Caco-2 (cell line): ENCODE measurements around the gene FXYD7. TPM values are rescaled to one million over a fixed set of nuclear protein-coding genes. Genes with fewer than 3 reads are reported as not detected.

Experiments
- BruUV-seq: library from RNA; stranded (reverse); fragments of 400-500 nt; replicated peaks from 2 replicates; lab custom pipeline; 2021; lab: Mats Ljungman, UMichigan
- CTCF ChIA-PET: fragments of 300-600 bp; sonication (Branson Sonifier 250); formaldehyde crosslinking; loops from one replicate; lab custom pipeline; 2022; ENCODE audit warnings: antibody characterized with exemption; lab: Charles Lee
- POLR2A ChIA-PET: fragments of 300-600 bp; sonication (Branson Sonifier 250); formaldehyde crosslinking; loops from one replicate; lab custom pipeline; 2022; ENCODE audit warnings: antibody characterized with exemption; lab: Charles Lee
- DNase-seq, 2 experiments: peaks; one replicate each; pipeline versions ENCODE4 v3.0.0 to v3.0.0-alpha.2; 2020 to 2022
- H3K27me3 ChIP-seq: replicated peaks from 2 replicates; pipeline ENCODE4 v1.6.0; 2011; ENCODE audit warnings: low read length; ENCODE audit not compliant: control insufficient read depth, insufficient read depth
- H3K36me3 ChIP-seq: 2 replicates; pipeline ENCODE4 v1.5.1; 2011; ENCODE audit warnings: low read length; ENCODE audit not compliant: control insufficient read depth, insufficient read depth
- H3K4me1 ChIP-seq: fragments of 250-450 bp; sonication (Bioruptor Pico); 2 replicates; pipeline ENCODE4 v1.5.1; 2020; ENCODE audit warnings: mild to moderate bottlenecking
- H3K4me3 ChIP-seq: 2 replicates; pipeline ENCODE4 v1.5.1; 2011; ENCODE audit warnings: low read depth, mild to moderate bottlenecking, control low read depth, low read length
- H3K9me3 ChIP-seq: fragments of 250-450 bp; sonication (Bioruptor Pico); 2 replicates; pipeline ENCODE4 v1.5.1; 2020; ENCODE audit warnings: mild to moderate bottlenecking, moderate library complexity
- H3K27ac Mint-ChIP-seq: one replicate; pipeline ENCODE4 v1.8.0; 2022; ENCODE audit warnings: mixed read lengths; ENCODE audit not compliant: unreplicated experiment
- H3K27me3 Mint-ChIP-seq: one replicate; pipeline ENCODE4 v1.8.0; 2022; ENCODE audit warnings: mixed read lengths; ENCODE audit not compliant: insufficient read depth, unreplicated experiment
- H3K36me3 Mint-ChIP-seq: one replicate; pipeline ENCODE4 v1.8.0; 2022; ENCODE audit warnings: mild to moderate bottlenecking, mixed read lengths; ENCODE audit not compliant: insufficient read depth, unreplicated experiment
- H3K4me1 Mint-ChIP-seq: one replicate; pipeline ENCODE4 v1.8.0; 2022; ENCODE audit warnings: low read depth, mixed read lengths; ENCODE audit not compliant: unreplicated experiment
- H3K4me3 Mint-ChIP-seq: one replicate; pipeline ENCODE4 v1.8.0; 2022; ENCODE audit warnings: mild to moderate bottlenecking, moderate library complexity, mixed read lengths; ENCODE audit not compliant: unreplicated experiment
- H3K9me3 Mint-ChIP-seq: one replicate; pipeline ENCODE4 v1.8.0; 2022; ENCODE audit warnings: mixed read lengths; ENCODE audit not compliant: unreplicated experiment
- CTCF ChIP-seq, 2 experiments: fragments of 200-600 bp in 1 of 2; IDR thresholded peaks; 1 replicate in 1 of 2; 2 replicates in 1 of 2; pipeline versions ENCODE4 v1.5.1 to v1.8.0; 2011 to 2022; ENCODE audit warnings: antibody characterized with exemption in 1 of 2, control low read depth in 1 of 2, inconsistent platforms in 1 of 2, low read depth in 1 of 2, low read length in 1 of 2, mild to moderate bottlenecking in 1 of 2, moderate library complexity in 1 of 2; ENCODE audit not compliant: insufficient read depth in 1 of 2, severe bottlenecking in 1 of 2, unreplicated experiment in 1 of 2
- intact Hi-C: fragments of 100-400 bp; cut with micrococcal nuclease; formaldehyde crosslinking; loops from one replicate; pipeline ENCODE4 v1.10.0; 2022; ENCODE audit not compliant: unreplicated experiment
- total RNA-seq: library from RNA; stranded (reverse); gene quantifications from 2 replicates; pipeline ENCODE4 v1.2.3, GENCODE V29; 2022

FXYD7 gene
- total RNA-seq, 1 experiment from 2014 or later, result not detected

- Histone ChIP-seq H3K36me3 (peaks cover 2% of the 10 kb centered on the region; the same call in 1 of the 2 replicates), H3K27me3 (no peaks in the 10 kb centered on the region), H3K4me1 (peaks cover 31% of the 10 kb centered on the region), H3K9me3 (no peaks in the 10 kb centered on the region), H3K4me3 (peak overlapping the region; percentile 45)
- POLR2A ChIA-PET, result no interaction called here
- Mint-ChIP-seq H3K9me3 (no peaks in the 10 kb centered on the region), H3K36me3 (no peaks in the 10 kb centered on the region), H3K27me3 (no peaks in the 10 kb centered on the region), H3K27ac (no peak overlapping the region), H3K4me1 (peaks cover 25% of the 10 kb centered on the region), H3K4me3 (peak overlapping the region; percentile 58)
- intact Hi-C loops, result loop anchor here (1.0 kb wide), 1 partner anchor 21 kb away; the partner anchor contains the start of gene LGI4
- TF ChIP-seq CTCF (IDR thresholded peaks at IDR 0.05; ENCODE audit: insufficient read depth in 1 of 2, low read depth in 1 of 2, low read length in 1 of 2, severe bottlenecking in 1 of 2, unreplicated experiment in 1 of 2), result peak; percentile 96 to 97
- no TSS peak for BruUV-seq
- CTCF ChIA-PET, result interaction anchor here (0.6 to 2.1 kb wide), 4 partner anchors 20 to 31 kb away, joined by 3 to 6 read pairs (median 4); partner anchors contain the start of gene LGI4
- DNase-seq, result peak; percentile 70 to 78
Measured at GRCh38 chr19:35114353-35115176, 28.5 kb upstream of the FXYD7 start.

- DNase-seq, result no peak
- peak within 1 kb of the TSS; percentile 67 for H3K4me3 Mint-ChIP-seq
- ChIA-PET POLR2A (no interaction called here), CTCF (interaction anchor here (0.6 to 2.1 kb wide), 6 partner anchors 9 to 48 kb away, joined by 3 to 7 read pairs (median 4); partner anchors contain the start of gene LGI4)
- peaks cover 31% of the 10 kb centered on the region for H3K4me1 ChIP-seq
- peaks cover 2% of the 10 kb centered on the region; the same call in 1 of the 2 replicates for H3K36me3 ChIP-seq
- no peaks in the 10 kb centered on the region for H3K27me3 ChIP-seq
- no peaks in the 10 kb centered on the region for H3K9me3 Mint-ChIP-seq
- TF ChIP-seq CTCF (IDR thresholded peaks at IDR 0.05; ENCODE audit: insufficient read depth in 1 of 2, low read depth in 1 of 2, low read length in 1 of 2, severe bottlenecking in 1 of 2, unreplicated experiment in 1 of 2), result no peak
- no peaks in the 10 kb centered on the region for H3K27me3 Mint-ChIP-seq
- H3K4me1 Mint-ChIP-seq, result peaks cover 25% of the 10 kb centered on the region
- H3K4me3 ChIP-seq, result peak within 1 kb of the TSS; percentile 45
- peak within 1 kb of the TSS; percentile 40 for H3K27ac Mint-ChIP-seq
- H3K36me3 Mint-ChIP-seq, result no peaks in the 10 kb centered on the region
- no TSS peak for BruUV-seq
- intact Hi-C loops, result no loop called here
- no peaks in the 10 kb centered on the region for H3K9me3 ChIP-seq
Measured at GRCh38 chr19:35115177-35115951, 27.7 kb upstream of the FXYD7 start, which contains the start of gene FXYD3. TSS of gene FXYD3 (plus strand) at chr19:35115823. CDS start at chr19:35119377, 3,554 bp downstream.
